H1 (cell line): ENCODE measurements around the gene STXBP5. TPM values are rescaled to one million over a fixed set of nuclear protein-coding genes. Genes with fewer than 3 reads are reported as not detected.

Experiments used
- CHD2 ChIP-seq: IDR thresholded peaks from 2 replicates; pipeline ENCODE4 v1.6.1; 2012; ENCODE audit warnings: low read length, improper control_type of control experiment
- NANOG ChIP-seq: IDR thresholded peaks from 2 replicates; pipeline ENCODE4 v1.6.1; 2011; ENCODE audit warnings: low read length, low read depth, mild to moderate bottlenecking, inconsistent platforms; ENCODE audit not compliant: insufficient read depth, poor library complexity, severe bottlenecking
- PHF8 ChIP-seq: fragments of 200-600 bp; sonication (generic); conservative IDR thresholded peaks from 2 replicates; pipeline ENCODE4 v1.7.1; 2012; ENCODE audit warnings: low read depth, mild to moderate bottlenecking, inconsistent platforms, low read length, moderate library complexity
- POLR2AphosphoS5 ChIP-seq: IDR thresholded peaks from 2 replicates; pipeline ENCODE4 v1.6.1; 2011; ENCODE audit warnings: low read depth, low read length
- RBBP5 ChIP-seq: IDR thresholded peaks from 2 replicates; pipeline ENCODE4 v1.7.1; 2012; ENCODE audit warnings: low read depth, mild to moderate bottlenecking, inconsistent platforms, low read length, moderate library complexity, borderline replicate concordance
- SP4 ChIP-seq: IDR thresholded peaks from 2 replicates; pipeline ENCODE4 v1.6.1; 2012; ENCODE audit warnings: low read length, inconsistent platforms
- TAF1 ChIP-seq: IDR thresholded peaks from 2 replicates; pipeline ENCODE4 v1.6.1; 2011; ENCODE audit warnings: mild to moderate bottlenecking, low read depth, low read length
- USF2 ChIP-seq: IDR thresholded peaks from 2 replicates; pipeline ENCODE4 v1.6.1; 2011; ENCODE audit warnings: low read length, improper control_type of control experiment
- polyA plus RNA-seq, 7 experiments: library from polyadenylated mRNA; depleted of rRNA in 3 of 7; stranded (reverse) in 5 of 7; unstranded in 2 of 7; fragments of >200 nt in 5 of 7; fragments of 200-250 nt in 2 of 7; gene quantifications; 1 replicate in 5 of 7; 2 replicates in 1 of 7; 4 replicates in 1 of 7; pipeline versions ENCODE4 v1.2.1 to v1.2.3, GENCODE V29; 2011 to 2013; ENCODE audit warnings: missing spikeins in 2 of 7, mixed read lengths in 2 of 7
- total RNA-seq: library from RNA; stranded (reverse); fragmentation: NEBNext Ultra II Directional; extraction: Animal tissue kit (Norgen Biotek cat#: 25700); gene quantifications from 2 replicates; pipeline ENCODE4 v1.2.1, GENCODE V29; 2021

The STXBP5 gene
- total and polyA plus RNA-seq, 2 of the 8 experiments (the other 6 are each of a cell fraction or from before 2014, with no cell fraction given) = 2.7 to 10.8 TPM

- TF ChIP-seq USF2 = no peak
- TF ChIP-seq POLR2AphosphoS5 = no peak
- no peak for TF ChIP-seq RBBP5
- no peak for TF ChIP-seq NANOG
- no peak for TF ChIP-seq PHF8
- TF ChIP-seq CHD2 = no peak
- TF ChIP-seq TAF1 = no peak
- no peak for TF ChIP-seq SP4
Observed at GRCh38 chr6:147366290-147366689, 162.1 kb downstream of the STXBP5 start (continued).
